HEK293T (cell line): ENCODE results near the gene GMDS.

Experiments used
- CTCF ChIA-PET: fragments of 350-600 bp; formaldehyde crosslinking; extraction: SDS; loops from one replicate; lab custom pipeline; 2021; ENCODE audit warnings: antibody characterized with exemption, inconsistent platforms; lab: Yijun Ruan, JAX
- POLR2A ChIA-PET: fragments of 350-600 bp; formaldehyde crosslinking; extraction: SDS; loops from one replicate; lab custom pipeline; 2020; ENCODE audit warnings: antibody characterized with exemption, inconsistent platforms; lab: Yijun Ruan, JAX
- DNase-seq: peaks from one replicate; pipeline ENCODE4 v3.0.0; 2012; ENCODE audit warnings: mixed read lengths; ENCODE audit errors: extremely low spot score
- ARNT ChIP-seq: fragments of 450-650 bp; IDR thresholded peaks from 2 replicates; pipeline ENCODE4 v1.6.1; 2017; ENCODE audit warnings: mild to moderate bottlenecking
- BHLHE40 ChIP-seq: fragments of 450-650 bp; IDR thresholded peaks from 2 replicates; pipeline ENCODE4 v1.6.1; 2016; ENCODE audit warnings: mild to moderate bottlenecking, moderate library complexity, borderline replicate concordance
- CTBP1 ChIP-seq: fragments of 450-650 bp; IDR thresholded peaks from 2 replicates; pipeline ENCODE4 v1.6.1; 2016; ENCODE audit warnings: borderline replicate concordance
- ELF4 ChIP-seq: fragments of 450-650 bp; IDR thresholded peaks from 2 replicates; pipeline ENCODE4 v1.6.1; 2017; ENCODE audit warnings: antibody characterized with exemption
- FOXA1 ChIP-seq: fragments of 450-650 bp; IDR thresholded peaks from 2 replicates; pipeline ENCODE4 v1.6.1; 2016; ENCODE audit warnings: mild to moderate bottlenecking
- FOXK2 ChIP-seq: fragments of 450-650 bp; IDR thresholded peaks from 2 replicates; pipeline ENCODE4 v1.6.1; 2016; ENCODE audit warnings: mild to moderate bottlenecking
- FOXM1 ChIP-seq: fragments of 450-650 bp; IDR thresholded peaks from 2 replicates; pipeline ENCODE4 v1.6.1; 2017; ENCODE audit warnings: mild to moderate bottlenecking, borderline replicate concordance
- HDGF ChIP-seq: fragments of 450-650 bp; IDR thresholded peaks from 2 replicates; pipeline ENCODE4 v1.6.1; 2017; ENCODE audit warnings: antibody characterized with exemption, borderline replicate concordance
- L3MBTL2 ChIP-seq: fragments of 450-650 bp; conservative IDR thresholded peaks from 2 replicates; pipeline ENCODE4 v1.6.1; 2016; ENCODE audit warnings: mild to moderate bottlenecking
- LEF1 ChIP-seq: fragments of 450-650 bp; IDR thresholded peaks from 2 replicates; pipeline ENCODE4 v1.6.1; 2017; ENCODE audit warnings: mild to moderate bottlenecking, borderline replicate concordance
- NFRKB ChIP-seq: fragments of 450-650 bp; IDR thresholded peaks from 2 replicates; pipeline ENCODE4 v1.6.1; 2016; ENCODE audit warnings: mild to moderate bottlenecking, moderate library complexity
- PKNOX1 ChIP-seq: fragments of 450-650 bp; IDR thresholded peaks from 2 replicates; pipeline ENCODE4 v1.6.1; 2016
- SP1 ChIP-seq: fragments of 450-650 bp; IDR thresholded peaks from 2 replicates; pipeline ENCODE4 v1.6.1; 2017
- SUZ12 ChIP-seq: fragments of 450-650 bp; IDR thresholded peaks from 2 replicates; pipeline ENCODE4 v1.6.1; 2016; ENCODE audit warnings: mild to moderate bottlenecking
- TARDBP ChIP-seq: fragments of 450-650 bp; IDR thresholded peaks from 2 replicates; pipeline ENCODE4 v1.6.1; 2016
- ZNF384 ChIP-seq: fragments of 450-650 bp; IDR thresholded peaks from 2 replicates; pipeline ENCODE4 v1.6.1; 2016

GMDS gene

GRCh38 chr6:2266841-2267240 lies 21.4 kb upstream of the GMDS start:
- no peak for DNase-seq
- CTCF ChIA-PET = interaction anchor here (0.6 kb wide), 1 partner anchor 57 kb away, joined by 3 read pairs; no protein-coding TSS in a partner anchor
- POLR2A ChIA-PET = no interaction called here
- TF ChIP-seq ELF4 (no peak), ARNT (no peak), HDGF (no peak), PKNOX1 (no peak), SP1 (no peak), ZNF384 (no peak), BHLHE40 (no peak), FOXM1 (no peak), FOXK2 (no peak), L3MBTL2 (no peak), FOXA1 (no peak), CTBP1 (no peak), NFRKB (no peak)

GRCh38 chr6:2266031-2266795 lies 20.8 kb upstream of the GMDS start:
- ChIA-PET POLR2A (no interaction called here), CTCF (no interaction called here)
- no peak for DNase-seq
- TF ChIP-seq FOXM1 (no peak), SP1 (no peak), FOXA1 (no peak), ARNT (no peak), PKNOX1 (no peak), CTBP1 (no peak), BHLHE40 (no peak), FOXK2 (no peak), SUZ12 (no peak), LEF1 (no peak), HDGF (no peak), ELF4 (no peak)

GRCh38 chr6:2264932-2265331 lies 19.5 kb upstream of the GMDS start:
- no peak for DNase-seq
- TF ChIP-seq ELF4 (no peak), SP1 (no peak), LEF1 (no peak), FOXM1 (no peak), L3MBTL2 (no peak), HDGF (no peak), FOXA1 (no peak), ZNF384 (no peak), BHLHE40 (no peak), FOXK2 (no peak), PKNOX1 (no peak), CTBP1 (no peak), NFRKB (no peak), SUZ12 (no peak)
- ChIA-PET CTCF (no interaction called here), POLR2A (no interaction called here)

GRCh38 chr6:2263896-2264295 lies 18.5 kb upstream of the GMDS start:
- CTCF ChIA-PET = no interaction called here
- TF ChIP-seq SP1 = no peak
- no peak for TF ChIP-seq SUZ12
- TF ChIP-seq NFRKB = no peak
- TF ChIP-seq CTBP1 = no peak
- no peak for TF ChIP-seq ZNF384
- TF ChIP-seq BHLHE40 = no peak
- no peak for TF ChIP-seq FOXM1
- no peak for TF ChIP-seq FOXK2
- no peak for TF ChIP-seq L3MBTL2
- TF ChIP-seq TARDBP = no peak
- no peak for TF ChIP-seq HDGF
- TF ChIP-seq LEF1 = no peak
- DNase-seq = no peak
- POLR2A ChIA-PET = no interaction called here

- CTCF ChIA-PET = interaction anchor here (0.8 kb wide), 1 partner anchor 32 kb away, joined by 4 read pairs; no protein-coding TSS in a partner anchor
- DNase-seq = no peak
- TF ChIP-seq BHLHE40 (no peak), ARNT (no peak), HDGF (no peak), PKNOX1 (no peak), ELF4 (no peak), NFRKB (no peak), L3MBTL2 (no peak), FOXK2 (no peak), SP1 (no peak), LEF1 (no peak), ZNF384 (no peak), SUZ12 (no peak), FOXA1 (no peak), CTBP1 (no peak), FOXM1 (no peak)
- POLR2A ChIA-PET = no interaction called here
These were observed 14.2 kb upstream of the GMDS start for GRCh38 chr6:2259574-2259973.
